Activated naive CD4-positive, alpha-beta T cell treated with anti-CD3 and anti-CD28 coated beads, Interleukin-2, amount 10 ng/mL, durations not matched to agents 5 hours and 36 hours (primary cell): ENCODE results near the gene KLC1. TPM values are rescaled to one million over a fixed set of nuclear protein-coding genes. Genes with fewer than 3 reads are reported as not detected.

ENCODE experiments used
- total RNA-seq, 2 experiments: library from RNA; stranded (reverse); gene quantifications; one replicate each; pipeline ENCODE4 v1.2.3, GENCODE V29; 2021

KLC1 gene
- total RNA-seq = 100 to 1,000 TPM; 140 to 141 TPM

DNA sequence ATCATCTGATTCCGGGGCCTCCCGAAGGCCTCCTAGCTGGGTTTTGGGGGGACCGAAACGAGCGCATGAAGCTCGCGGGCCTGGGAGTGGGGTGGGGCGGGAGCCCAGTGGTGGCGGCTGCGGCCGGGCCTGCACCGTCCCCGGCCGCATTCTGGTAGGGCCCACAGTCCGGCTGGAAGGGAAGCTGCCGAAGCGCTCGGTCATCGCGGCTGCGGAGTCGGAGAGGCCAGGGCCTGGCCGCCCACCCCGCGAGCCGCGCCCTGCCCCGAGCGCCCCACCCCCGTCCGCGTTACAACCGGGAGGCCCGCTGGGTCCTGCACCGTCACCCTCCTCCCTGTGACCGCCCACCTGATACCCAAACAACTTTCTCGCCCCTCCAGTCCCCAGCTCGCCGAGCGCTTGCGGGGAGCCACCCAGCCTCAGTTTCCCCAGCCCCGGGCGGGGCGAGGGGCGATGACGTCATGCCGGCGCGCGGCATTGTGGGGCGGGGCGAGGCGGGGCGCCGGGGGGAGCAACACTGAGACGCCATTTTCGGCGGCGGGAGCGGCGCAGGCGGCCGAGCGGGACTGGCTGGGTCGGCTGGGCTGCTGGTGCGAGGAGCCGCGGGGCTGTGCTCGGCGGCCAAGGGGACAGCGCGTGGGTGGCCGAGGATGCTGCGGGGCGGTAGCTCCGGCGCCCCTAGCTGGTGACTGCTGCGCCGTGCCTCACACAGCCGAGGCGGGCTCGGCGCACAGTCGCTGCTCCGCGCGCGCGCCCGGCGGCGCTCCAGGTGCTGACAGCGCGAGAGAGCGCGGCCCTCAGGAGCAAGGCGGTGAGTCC lies at the start of gene KLC1:
Gene KLC1, plus strand, starts transcription at position 528 of the 819 bp plus-strand sequence. CDS start 25,354 bp downstream, outside the sequence.

DNA sequence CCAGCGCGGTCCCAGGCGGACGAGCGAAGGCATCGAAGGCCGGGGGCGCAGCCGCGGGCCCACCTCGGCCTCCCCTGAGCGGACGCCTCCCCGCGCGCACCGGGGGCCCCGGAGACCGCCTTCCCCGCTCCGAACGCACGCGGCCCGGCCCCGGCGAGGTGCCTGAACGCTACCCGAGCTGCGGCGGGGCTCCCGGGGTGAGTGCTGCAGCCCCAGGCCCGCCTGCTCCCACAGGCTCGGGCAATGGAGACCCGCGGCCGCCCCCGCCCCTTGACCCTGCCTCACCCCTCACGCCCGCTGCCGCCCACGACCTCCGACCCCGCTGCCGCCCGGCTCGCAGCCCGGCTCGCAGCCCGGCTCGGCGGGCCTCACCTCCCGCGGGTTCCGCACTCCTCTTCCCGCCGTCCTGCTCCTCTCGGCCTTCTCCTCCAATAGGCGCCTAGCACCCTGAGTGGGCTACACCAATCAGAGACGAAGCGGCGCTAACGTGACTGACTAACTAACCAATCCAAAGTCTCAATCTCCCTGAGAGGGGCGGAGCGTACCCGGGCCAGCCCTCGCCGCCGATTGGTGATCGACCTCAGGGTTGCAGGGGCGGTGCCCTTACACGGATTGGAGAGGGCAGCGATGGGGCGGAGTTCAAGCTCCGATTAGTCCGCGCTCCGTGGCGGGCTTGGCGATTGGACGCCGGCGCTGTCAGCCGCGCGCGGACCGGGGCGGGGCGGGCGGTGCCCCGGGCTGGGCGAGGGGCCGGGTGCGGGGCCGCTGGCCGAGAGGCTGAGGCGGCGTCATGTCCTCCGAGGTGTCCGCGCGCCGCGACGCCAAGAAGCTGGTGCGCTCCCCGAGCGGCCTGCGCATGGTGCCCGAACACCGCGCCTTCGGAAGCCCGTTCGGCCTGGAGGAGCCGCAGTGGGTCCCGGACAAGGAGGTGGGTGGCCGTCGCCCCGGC lies 86.3 kb downstream of the KLC1 start, which contains the start of the genes XRCC3 and ZFYVE21:
Gene XRCC3, minus strand, starts transcription at position 400 of the 949 bp plus-strand sequence. CDS start 4,364 bp downstream, outside the sequence.
Gene ZFYVE21, plus strand, starts transcription at position 759 of the 949 bp plus-strand sequence. Its CDS starts 32 bp downstream, at position 791.

Other genes starting within 250 kb of the KLC1 start
- 10 to 100 TPM; 76.0 to 81.2 TPM for gene MARK3, start 243.8 kb upstream of the KLC1 start, total RNA-seq
- 1 to 10 TPM; 4.4 to 4.5 TPM for gene CKB, start 106.4 kb upstream of the KLC1 start, total RNA-seq
- 1 to 10 TPM; 7.4 TPM for gene TRMT61A, start 100.0 kb upstream of the KLC1 start, total RNA-seq
- gene BAG5, start 66.6 kb upstream of the KLC1 start, total RNA-seq = 10 to 100 TPM; 30.5 to 31.4 TPM
- gene COA8, start 66.3 kb upstream of the KLC1 start, total RNA-seq = 10 to 100 TPM; 25.2 to 27.3 TPM
- gene XRCC3, start 86.2 kb downstream of the KLC1 start, total RNA-seq = 10 to 100 TPM; 26.0 to 28.3 TPM
- 10 to 100 TPM; 18.9 to 19.3 TPM for gene ZFYVE21, start 86.6 kb downstream of the KLC1 start, total RNA-seq
- 10 to 100 TPM; 15.4 to 19.0 TPM for gene PPP1R13B, start 218.4 kb downstream of the KLC1 start, total RNA-seq